Sigmoid colon (tissue), 4 donors: ENCODE measurements around the gene HECTD4.

Source experiments
- POLR2A ChIP-seq, 2 donors: fragments of 450-650 bp; IDR thresholded peaks; one replicate each; pipeline ENCODE4 v1.6.1; 2016; ENCODE audit warnings: antibody characterized with exemption in 2 of 2, mild to moderate bottlenecking in 2 of 2, moderate library complexity in 2 of 2
- POLR2AphosphoS5 ChIP-seq, 4 donors: sonication (generic); formaldehyde crosslinking; IDR thresholded peaks; one replicate each; pipeline ENCODE4 v1.6.1; 2017; ENCODE audit warnings: antibody characterized with exemption in 4 of 4
- TF ChIP-seq, protein P1 (sequence below), 4 experiments: fragments of 450-650 bp in 3 of 4; fragments of 200-600 bp in 1 of 4; IDR thresholded peaks; one replicate each; pipeline ENCODE4 v1.5.1; 2016 to 2019; ENCODE audit warnings: antibody characterized with exemption in 4 of 4, mild to moderate bottlenecking in 3 of 4, moderate library complexity in 2 of 4

DNA sequence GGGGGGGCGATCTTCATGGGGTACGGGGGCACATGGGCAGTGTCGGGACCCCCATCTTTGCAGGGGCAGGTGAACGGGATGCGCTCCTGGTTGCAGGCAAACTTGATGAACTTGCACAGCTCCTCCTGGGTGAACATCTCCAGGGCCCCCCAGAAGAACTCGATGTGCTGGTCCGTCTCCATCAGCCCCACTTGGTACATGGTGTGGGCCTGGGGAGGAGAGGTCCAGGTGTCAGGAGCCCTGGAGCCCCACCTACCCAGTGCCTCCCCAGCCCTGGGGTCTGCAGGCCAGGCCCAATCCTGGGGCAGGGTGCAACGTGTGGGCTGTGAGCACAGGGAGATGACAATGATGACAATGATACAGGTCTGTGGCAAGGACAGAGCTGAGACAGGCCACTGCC, 219.2 kb downstream of the HECTD4 start:
- TF ChIP-seq, protein P1, sequence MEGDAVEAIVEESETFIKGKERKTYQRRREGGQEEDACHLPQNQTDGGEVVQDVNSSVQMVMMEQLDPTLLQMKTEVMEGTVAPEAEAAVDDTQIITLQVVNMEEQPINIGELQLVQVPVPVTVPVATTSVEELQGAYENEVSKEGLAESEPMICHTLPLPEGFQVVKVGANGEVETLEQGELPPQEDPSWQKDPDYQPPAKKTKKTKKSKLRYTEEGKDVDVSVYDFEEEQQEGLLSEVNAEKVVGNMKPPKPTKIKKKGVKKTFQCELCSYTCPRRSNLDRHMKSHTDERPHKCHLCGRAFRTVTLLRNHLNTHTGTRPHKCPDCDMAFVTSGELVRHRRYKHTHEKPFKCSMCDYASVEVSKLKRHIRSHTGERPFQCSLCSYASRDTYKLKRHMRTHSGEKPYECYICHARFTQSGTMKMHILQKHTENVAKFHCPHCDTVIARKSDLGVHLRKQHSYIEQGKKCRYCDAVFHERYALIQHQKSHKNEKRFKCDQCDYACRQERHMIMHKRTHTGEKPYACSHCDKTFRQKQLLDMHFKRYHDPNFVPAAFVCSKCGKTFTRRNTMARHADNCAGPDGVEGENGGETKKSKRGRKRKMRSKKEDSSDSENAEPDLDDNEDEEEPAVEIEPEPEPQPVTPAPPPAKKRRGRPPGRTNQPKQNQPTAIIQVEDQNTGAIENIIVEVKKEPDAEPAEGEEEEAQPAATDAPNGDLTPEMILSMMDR (IDR thresholded peaks at IDR 0.05), result no peak
- TF ChIP-seq POLR2A (IDR thresholded peaks at IDR 0.05) (no peak), POLR2AphosphoS5 (IDR thresholded peaks at IDR 0.05) (no peak)
